ENCODE measurements around the gene TMEM259.

Gene TMEM259

GRCh38 chr19:1066748-1067340 is 45.9 kb upstream of the TMEM259 start, which contains the start of gene ARHGAP45:
ARHGAP45 (plus strand) TSS chr19:1067167; CDS start chr19:1067406, 239 bp downstream.
- H3K36me3 ChIP-seq (replicated peaks), result no peaks in the 10 kb centered on the region
- in situ Hi-C loops (cut with HindIII; ENCODE audit: low pct_ligation_motif_present, low sequenced_read_pairs), result no loop called here
- no peak for DNase-seq

GRCh38 chr19:1066251-1066747 is 45.4 kb upstream of the TMEM259 start:
- H3K4me3 ChIP-seq (ENCODE audit: low read depth, low read length), result no peak overlapping the region
- no peak for TF ChIP-seq CTCF (IDR thresholded peaks at IDR 0.05; ENCODE audit: low read depth, low read length, missing control alignments)
- no peak overlapping the region for H3K27ac ChIP-seq
- in situ Hi-C loops (cut with HindIII; ENCODE audit: low pct_ligation_motif_present, low sequenced_read_pairs), result no loop called here
- H3K27me3 ChIP-seq (replicated peaks), result peaks cover 7% of the 10 kb centered on the region
- DNase-seq, result no peak
- no peaks in the 10 kb centered on the region for H3K36me3 ChIP-seq (replicated peaks)

More at GRCh38 chr19:1066748-1067340, 45.9 kb upstream of the TMEM259 start, which contains the start of gene ARHGAP45:
- Histone ChIP-seq H3K4me3 (ENCODE audit: low read depth, low read length) (no peak within 1 kb of the TSS), H3K27me3 (replicated peaks) (peaks cover 7% of the 10 kb centered on the region), H3K27ac (no peak within 1 kb of the TSS)
- no peak for TF ChIP-seq CTCF (IDR thresholded peaks at IDR 0.05; ENCODE audit: low read depth, low read length, missing control alignments)

- no peak for DNase-seq
- no peak overlapping the region for H3K27ac ChIP-seq
- in situ Hi-C loops (cut with HindIII; ENCODE audit: low pct_ligation_motif_present, low sequenced_read_pairs), result no loop called here
- H3K36me3 ChIP-seq (replicated peaks), result no peaks in the 10 kb centered on the region
- no peak overlapping the region for H3K4me3 ChIP-seq (ENCODE audit: low read depth, low read length)
- TF ChIP-seq CTCF (IDR thresholded peaks at IDR 0.05; ENCODE audit: low read depth, low read length, missing control alignments), result no peak
- H3K27me3 ChIP-seq (replicated peaks), result peaks cover 2% of the 10 kb centered on the region
Observed at GRCh38 chr19:1065606-1066109, 44.7 kb upstream of the TMEM259 start.

DNA sequence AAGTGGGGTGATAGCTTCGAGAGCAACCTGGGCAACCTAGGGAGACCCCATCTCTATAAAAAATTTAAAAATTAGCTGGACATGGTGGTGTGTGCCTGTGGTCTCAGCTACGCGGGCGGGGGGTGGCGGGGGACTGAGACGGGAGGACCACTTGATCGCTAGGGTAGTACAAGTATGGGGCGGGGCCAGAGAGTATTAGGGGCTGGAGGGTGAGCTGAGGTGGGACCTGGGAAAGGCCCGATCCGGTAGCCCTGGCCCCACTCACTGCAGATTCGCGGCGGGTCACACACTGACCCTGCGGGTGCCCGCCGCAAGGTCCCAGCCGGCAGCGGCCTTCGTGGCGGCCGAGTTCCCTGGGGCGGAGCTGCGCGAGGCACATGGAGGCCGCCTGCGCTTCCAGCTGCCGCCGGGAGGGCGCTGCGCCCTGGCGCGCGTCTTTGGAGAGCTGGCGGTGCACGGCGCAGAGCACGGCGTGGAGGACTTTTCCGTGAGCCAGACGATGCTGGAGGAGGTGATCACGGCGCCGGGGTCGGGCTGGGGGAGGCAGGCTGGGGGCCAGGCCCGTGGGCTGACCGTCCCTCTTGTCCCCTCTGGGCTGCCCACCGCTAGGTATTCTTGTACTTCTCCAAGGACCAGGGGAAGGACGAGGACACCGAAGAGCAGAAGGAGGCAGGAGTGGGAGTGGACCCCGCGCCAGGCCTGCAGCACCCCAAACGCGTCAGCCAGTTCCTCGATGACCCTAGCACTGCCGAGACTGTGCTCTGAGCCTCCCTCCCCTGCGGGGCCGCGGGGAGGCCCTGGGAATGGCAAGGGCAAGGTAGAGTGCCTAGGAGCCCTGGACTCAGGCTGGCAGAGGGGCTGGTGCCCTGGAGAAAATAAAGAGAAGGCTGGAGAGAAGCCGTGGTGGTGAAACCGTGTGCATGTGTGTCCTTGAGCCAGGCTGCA is 44.0 kb upstream of the TMEM259 start:
- no peak overlapping the region for H3K27ac ChIP-seq
- DNase-seq, result no peak
- in situ Hi-C loops (cut with HindIII; ENCODE audit: low pct_ligation_motif_present, low sequenced_read_pairs), result no loop called here
- H3K36me3 ChIP-seq (replicated peaks), result no peaks in the 10 kb centered on the region
- no peaks in the 10 kb centered on the region for H3K27me3 ChIP-seq (replicated peaks)
- no peak overlapping the region for H3K4me3 ChIP-seq (ENCODE audit: low read depth, low read length)
- peak; percentile 68 for TF ChIP-seq CTCF (IDR thresholded peaks at IDR 0.05; ENCODE audit: low read depth, low read length, missing control alignments)

DNA sequence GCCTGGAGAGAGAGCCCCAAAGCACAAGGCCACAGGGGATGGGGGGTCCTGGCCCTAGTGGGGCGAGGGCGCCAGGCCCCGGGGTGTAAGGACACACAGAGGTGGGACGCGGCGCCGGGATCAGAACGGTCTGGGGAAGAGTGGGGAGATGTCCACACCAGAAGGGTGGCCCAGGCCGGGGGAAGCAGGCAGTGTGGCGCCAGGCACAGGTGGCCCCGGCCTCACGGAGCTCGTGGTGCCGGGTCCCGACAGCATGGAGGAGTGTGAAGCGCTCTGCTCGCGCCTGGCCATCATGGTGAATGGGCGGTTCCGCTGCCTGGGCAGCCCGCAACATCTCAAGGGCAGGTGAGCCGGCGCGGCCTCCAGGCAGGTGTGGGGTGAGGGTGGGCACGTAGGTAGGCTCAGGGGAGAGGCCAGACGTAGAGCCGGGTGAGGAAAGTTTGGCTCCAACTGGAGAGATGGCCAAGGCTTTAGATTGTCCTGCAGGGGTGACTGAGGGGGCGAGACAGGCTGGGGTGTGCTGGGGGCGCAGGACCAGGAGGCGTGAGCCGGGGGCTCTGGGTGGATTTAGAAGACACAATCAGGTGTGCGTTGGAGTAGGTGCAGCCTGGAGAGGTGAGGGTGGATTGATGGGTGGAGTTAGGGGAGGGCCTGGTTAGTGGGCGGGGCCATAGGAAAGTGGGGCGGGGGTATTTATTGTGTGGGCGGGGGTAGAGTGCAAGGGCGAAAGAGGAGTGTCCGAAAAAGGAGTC is 43.2 kb upstream of the TMEM259 start:
- no peak for DNase-seq
- in situ Hi-C loops (cut with HindIII; ENCODE audit: low pct_ligation_motif_present, low sequenced_read_pairs), result no loop called here
- no peak overlapping the region for H3K27ac ChIP-seq
- TF ChIP-seq CTCF (IDR thresholded peaks at IDR 0.05; ENCODE audit: low read depth, low read length, missing control alignments), result no peak
- H3K4me3 ChIP-seq (ENCODE audit: low read depth, low read length), result no peak overlapping the region
- no peaks in the 10 kb centered on the region for H3K36me3 ChIP-seq (replicated peaks)
- H3K27me3 ChIP-seq (replicated peaks), result no peaks in the 10 kb centered on the region

All from brain microvascular endothelial cell (primary cell).